Uterus (tissue), 2 donors: ENCODE data around the gene WNT7A.

ENCODE experiments used
- POLR2A ChIP-seq, 2 donors: fragments of 450-650 bp; IDR thresholded peaks; one replicate each; pipeline ENCODE4 v1.6.1; 2016; ENCODE audit warnings: antibody characterized with exemption in 2 of 2, mild to moderate bottlenecking in 1 of 2, moderate library complexity in 1 of 2
- TF ChIP-seq, protein P1 (sequence below), 4 experiments: fragments of 200-600 bp in 2 of 4; fragments of 450-650 bp in 2 of 4; sonication (generic) in 2 of 4; IDR thresholded peaks; one replicate each; pipeline ENCODE4 v1.5.1; 2016 to 2019; ENCODE audit warnings: antibody characterized with exemption in 4 of 4, mild to moderate bottlenecking in 2 of 4, moderate library complexity in 1 of 4

GRCh38 chr3:13851091-13851849, 28.6 kb downstream of the WNT7A start:
- TF ChIP-seq, protein P1, sequence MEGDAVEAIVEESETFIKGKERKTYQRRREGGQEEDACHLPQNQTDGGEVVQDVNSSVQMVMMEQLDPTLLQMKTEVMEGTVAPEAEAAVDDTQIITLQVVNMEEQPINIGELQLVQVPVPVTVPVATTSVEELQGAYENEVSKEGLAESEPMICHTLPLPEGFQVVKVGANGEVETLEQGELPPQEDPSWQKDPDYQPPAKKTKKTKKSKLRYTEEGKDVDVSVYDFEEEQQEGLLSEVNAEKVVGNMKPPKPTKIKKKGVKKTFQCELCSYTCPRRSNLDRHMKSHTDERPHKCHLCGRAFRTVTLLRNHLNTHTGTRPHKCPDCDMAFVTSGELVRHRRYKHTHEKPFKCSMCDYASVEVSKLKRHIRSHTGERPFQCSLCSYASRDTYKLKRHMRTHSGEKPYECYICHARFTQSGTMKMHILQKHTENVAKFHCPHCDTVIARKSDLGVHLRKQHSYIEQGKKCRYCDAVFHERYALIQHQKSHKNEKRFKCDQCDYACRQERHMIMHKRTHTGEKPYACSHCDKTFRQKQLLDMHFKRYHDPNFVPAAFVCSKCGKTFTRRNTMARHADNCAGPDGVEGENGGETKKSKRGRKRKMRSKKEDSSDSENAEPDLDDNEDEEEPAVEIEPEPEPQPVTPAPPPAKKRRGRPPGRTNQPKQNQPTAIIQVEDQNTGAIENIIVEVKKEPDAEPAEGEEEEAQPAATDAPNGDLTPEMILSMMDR (IDR thresholded peaks at IDR 0.05): no peak
- TF ChIP-seq POLR2A (IDR thresholded peaks at IDR 0.05): no peak
